Transverse colon (tissue), 4 donors: ENCODE data around the gene SWAP70. TPM values are rescaled to one million over a fixed set of nuclear protein-coding genes. Genes with fewer than 3 reads are reported as not detected.
A peak's percentile ranks its signal among the peaks of the same experiment; 100 is the strongest.

Source experiments
- DNase-seq: peaks from one replicate; pipeline ENCODE4 v3.0.0-alpha.2; 2019
- H3K27ac ChIP-seq, 4 donors: fragments of 200-600 bp; sonication (generic); 2 replicates each; pipeline ENCODE4 v1.5.1; 2016 to 2018; ENCODE audit warnings: inconsistent platforms in 4 of 4
- H3K27me3 ChIP-seq: fragments of 200-600 bp; sonication (generic); 2 replicates; pipeline ENCODE4 v1.5.1; 2017; ENCODE audit warnings: inconsistent platforms
- H3K36me3 ChIP-seq, 4 donors: fragments of 200-600 bp; sonication (generic); 2 replicates each; pipeline ENCODE4 v1.5.1; 2017 to 2019; ENCODE audit warnings: inconsistent platforms in 4 of 4
- H3K4me1 ChIP-seq, 4 donors: fragments of 200-600 bp; sonication (generic); 2 replicates each; pipeline ENCODE4 v1.5.1; 2017 to 2020; ENCODE audit warnings: inconsistent platforms in 4 of 4
- H3K4me3 ChIP-seq, 4 donors: fragments of 200-600 bp; sonication (generic); 1 replicate in 1 of 4; 2 replicates in 3 of 4; pipeline versions ENCODE4 v1.5.1 to v1.6.1; 2017 to 2019; ENCODE audit warnings: inconsistent platforms in 4 of 4
- H3K9me3 ChIP-seq, 2 donors: fragments of 200-600 bp; sonication (generic); 2 replicates each; pipeline ENCODE4 v1.5.1; 2017 to 2019; ENCODE audit warnings: inconsistent platforms in 2 of 2
- EP300 ChIP-seq: sonication (generic); formaldehyde crosslinking; IDR thresholded peaks from one replicate; pipeline ENCODE4 v1.6.1; 2017; ENCODE audit warnings: antibody characterized with exemption, low read depth
- POLR2A ChIP-seq: fragments of 450-650 bp; IDR thresholded peaks from one replicate; pipeline ENCODE4 v1.6.1; 2016; ENCODE audit warnings: antibody characterized with exemption, mild to moderate bottlenecking, moderate library complexity
- POLR2AphosphoS5 ChIP-seq, 3 donors: sonication (generic); formaldehyde crosslinking; IDR thresholded peaks; one replicate each; pipeline ENCODE4 v1.6.1; 2016; ENCODE audit warnings: antibody characterized with exemption in 3 of 3
- WGBS, 2 donors: methylation state at CpG; one replicate each; pipeline ENCODE4 v1.1.5; 2018; ENCODE audit warnings: low coverage in 1 of 2; 5-methylcytosine and 5-hydroxymethylcytosine counted together
- in situ Hi-C, 4 donors: fragments of 200-750 bp; cut with MboI; loops; one replicate each; pipeline versions ENCODE4 v1.15.0 to v1.15.1; 2017; ENCODE audit warnings: low sequenced_read_pairs in 3 of 4, low pct_ligation_motif_present in 1 of 4, low pct_unique_long_range_greater_than_20kb in 1 of 4
- intact Hi-C: fragments of 100-400 bp; cut with DNase I; formaldehyde crosslinking; loops from one replicate; pipeline ENCODE4 v1.15.1; 2023; ENCODE audit warnings: low total_unique reads
- total RNA-seq, 4 donors: library from RNA; depleted of rRNA; stranded (reverse); fragments of >200 nt; gene quantifications; one replicate each; pipeline ENCODE4 v1.1.0, GENCODE V29; 2016
- TF ChIP-seq, protein P1 (sequence below), 5 experiments: fragments of 200-600 bp in 3 of 5; fragments of 450-650 bp in 2 of 5; sonication (generic) in 3 of 5; IDR thresholded peaks; 1 replicate in 2 of 5; 2 replicates in 3 of 5; pipeline ENCODE4 v1.5.1; 2016 to 2017; ENCODE audit warnings: antibody characterized with exemption in 5 of 5, inconsistent platforms in 3 of 5, mild to moderate bottlenecking in 2 of 5, moderate library complexity in 1 of 5

Gene SWAP70
- total RNA-seq, 4 donors from 2014 or later: 18.8 to 52.5 (median 29.1) TPM

DNA sequence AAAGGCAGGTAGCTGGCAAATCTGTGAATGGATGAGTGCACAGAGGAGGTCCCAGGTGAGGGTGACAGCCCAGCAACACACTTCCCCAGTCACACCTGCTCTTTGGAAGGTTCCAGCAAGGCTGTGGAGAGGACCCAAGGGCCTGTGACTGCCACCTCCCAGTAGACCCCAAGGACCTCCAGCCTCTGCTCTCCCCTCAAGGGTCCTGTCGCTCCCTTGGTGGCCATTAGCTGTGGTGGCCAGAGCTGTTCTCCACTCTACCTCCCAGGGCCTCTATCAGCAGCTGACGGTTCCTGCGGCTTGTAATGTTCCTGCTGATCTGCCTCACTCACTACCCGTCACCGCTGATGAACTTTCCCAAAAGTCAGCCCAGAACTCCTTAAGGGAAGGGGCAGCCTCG lies 93.0 kb downstream of the SWAP70 start:
- Histone ChIP-seq H3K27me3 (no peaks in the 10 kb centered on the region), H3K9me3 (no peaks in the 10 kb centered on the region), H3K4me1 (peaks cover 20 to 37% (median 28%) of the 10 kb centered on the region in 4 donors), H3K4me3 (no peak overlapping the region), H3K36me3 (no peaks in the 10 kb centered on the region), H3K27ac (no peak overlapping the region)
- intact Hi-C loops: loop anchor here (5.0 to 10.0 kb wide), 4 partner anchors 142 to 565 kb away; no protein-coding TSS in a partner anchor
- TF ChIP-seq POLR2A (no peak), POLR2AphosphoS5 (IDR thresholded peaks at IDR 0.05) (no peak), EP300 (no peak)
- TF ChIP-seq, protein P1, sequence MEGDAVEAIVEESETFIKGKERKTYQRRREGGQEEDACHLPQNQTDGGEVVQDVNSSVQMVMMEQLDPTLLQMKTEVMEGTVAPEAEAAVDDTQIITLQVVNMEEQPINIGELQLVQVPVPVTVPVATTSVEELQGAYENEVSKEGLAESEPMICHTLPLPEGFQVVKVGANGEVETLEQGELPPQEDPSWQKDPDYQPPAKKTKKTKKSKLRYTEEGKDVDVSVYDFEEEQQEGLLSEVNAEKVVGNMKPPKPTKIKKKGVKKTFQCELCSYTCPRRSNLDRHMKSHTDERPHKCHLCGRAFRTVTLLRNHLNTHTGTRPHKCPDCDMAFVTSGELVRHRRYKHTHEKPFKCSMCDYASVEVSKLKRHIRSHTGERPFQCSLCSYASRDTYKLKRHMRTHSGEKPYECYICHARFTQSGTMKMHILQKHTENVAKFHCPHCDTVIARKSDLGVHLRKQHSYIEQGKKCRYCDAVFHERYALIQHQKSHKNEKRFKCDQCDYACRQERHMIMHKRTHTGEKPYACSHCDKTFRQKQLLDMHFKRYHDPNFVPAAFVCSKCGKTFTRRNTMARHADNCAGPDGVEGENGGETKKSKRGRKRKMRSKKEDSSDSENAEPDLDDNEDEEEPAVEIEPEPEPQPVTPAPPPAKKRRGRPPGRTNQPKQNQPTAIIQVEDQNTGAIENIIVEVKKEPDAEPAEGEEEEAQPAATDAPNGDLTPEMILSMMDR (IDR thresholded peaks at IDR 0.05): no peak
- WGBS, 2 donors: 96 to 100% methylated on average over 5 to 6 of the region's 6 CpGs
- DNase-seq: no peak
- in situ Hi-C loops: loop anchor here (10.0 to 25.0 kb wide), 7 partner anchors 142 to 980 kb away; partner anchors contain the start of gene ADM (in 2 of the 4)

DNA sequence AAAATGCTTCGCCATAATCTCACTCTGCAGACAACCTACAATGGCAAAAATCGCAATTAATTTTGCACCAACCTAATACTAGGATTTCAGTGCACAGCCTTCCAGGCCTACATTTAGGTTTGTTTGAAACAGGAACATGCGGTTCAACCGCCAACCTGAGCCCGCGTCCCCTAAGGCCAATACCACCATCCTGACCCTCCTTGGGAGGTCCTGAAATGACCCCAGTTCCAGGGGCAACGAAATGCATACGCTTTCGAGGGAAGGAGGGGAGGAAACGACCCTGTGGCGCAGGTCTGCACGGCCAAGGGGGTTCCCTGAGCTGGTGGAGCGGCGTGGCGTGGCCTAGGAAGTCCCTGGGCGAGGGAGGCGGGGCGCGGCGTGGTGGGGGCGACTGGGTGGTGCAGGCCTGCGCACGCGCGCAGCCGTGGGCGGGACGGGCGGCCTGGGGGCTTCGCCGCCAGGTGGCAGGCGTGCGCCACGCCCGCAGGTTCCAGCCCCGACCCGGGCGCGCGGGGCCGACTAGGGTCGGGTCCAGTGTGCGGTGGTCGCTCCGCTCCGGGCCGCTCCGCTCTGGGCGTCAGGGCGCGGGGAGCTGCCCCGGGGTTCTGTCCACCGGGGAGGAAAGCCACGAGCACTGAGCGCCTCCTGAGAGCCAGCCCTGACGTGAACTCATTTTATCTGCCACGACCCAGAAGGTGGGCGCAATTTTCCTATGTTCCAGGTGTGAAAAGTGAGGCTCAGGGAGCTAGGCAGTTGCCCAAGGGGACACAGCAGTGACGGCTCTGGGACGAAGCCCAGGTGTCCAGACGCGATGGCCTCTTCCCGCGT lies 94.1 kb downstream of the SWAP70 start:
- Histone ChIP-seq H3K4me3 (peak overlapping the region; percentile 47 to 73 (median 60)), H3K36me3 (no peaks in the 10 kb centered on the region), H3K27ac (peak overlapping the region; percentile 86 to 94 (median 91)), H3K9me3 (no peaks in the 10 kb centered on the region), H3K27me3 (no peaks in the 10 kb centered on the region), H3K4me1 (peaks cover 20 to 40% (median 28%) of the 10 kb centered on the region in 4 donors)
- DNase-seq: peak; percentile 92
- in situ Hi-C loops (loop anchor here (10.0 to 25.0 kb wide), 7 partner anchors 143 to 979 kb away; partner anchors contain the start of gene ADM (in 2 of the 4)), intact Hi-C loops (loop anchor here (5.0 to 10.0 kb wide), 4 partner anchors 143 to 564 kb away; no protein-coding TSS in a partner anchor)
- 3 to 41% methylated on average over 4 to 54 of the region's 64 CpGs for WGBS, 2 donors
- TF ChIP-seq POLR2A (peak; percentile 44), EP300 (no peak), POLR2AphosphoS5 (IDR thresholded peaks at IDR 0.05) (peak in 2 of 3 donors; percentile 34 to 52)
- TF ChIP-seq, protein P1 (IDR thresholded peaks at IDR 0.05): peak; percentile 37 to 87 (median 77)

DNA sequence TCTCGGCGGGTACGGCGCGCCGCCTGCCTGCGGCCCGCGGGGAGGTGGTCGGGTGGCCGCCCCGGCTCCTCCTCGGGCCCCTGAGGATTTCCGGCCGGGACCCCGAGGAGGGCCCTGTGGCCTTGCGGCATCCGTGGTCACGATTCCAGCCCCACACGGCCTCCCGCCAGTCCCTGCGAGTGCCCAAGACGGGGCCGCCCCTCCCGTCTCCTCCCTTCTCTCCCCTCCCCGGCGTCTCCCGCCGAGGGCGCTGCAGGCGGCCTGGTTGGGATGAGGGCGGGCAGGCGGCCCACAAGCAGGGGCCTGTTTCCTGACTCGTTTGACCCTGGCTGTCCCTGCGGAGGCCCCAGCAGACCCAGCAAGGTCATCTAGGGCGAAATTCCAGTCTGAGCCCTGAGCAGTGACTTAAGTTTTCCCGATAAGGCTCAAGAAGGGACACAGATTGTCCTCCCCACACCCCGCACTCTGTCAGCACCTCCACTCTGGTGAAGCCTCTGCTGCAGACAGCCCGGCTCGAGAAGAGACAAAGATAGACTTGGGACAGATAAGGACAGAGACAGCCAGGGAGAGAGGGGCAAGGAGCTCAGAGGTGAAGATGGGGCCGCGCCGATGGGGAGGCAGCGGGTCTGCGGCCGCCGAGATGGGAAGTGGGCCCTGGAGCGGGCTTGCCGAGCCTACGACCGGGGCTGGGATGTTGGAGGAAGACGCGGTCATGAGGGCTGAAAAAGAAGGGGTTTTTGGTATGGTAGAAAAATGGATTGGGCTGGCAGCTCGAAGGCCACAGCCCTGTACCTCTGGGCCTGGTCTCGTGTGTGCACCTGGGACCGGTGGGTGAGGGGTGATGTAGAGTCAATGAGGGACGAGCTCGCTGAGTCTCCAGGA lies 95.0 kb downstream of the SWAP70 start:
- H3K27me3 ChIP-seq: no peaks in the 10 kb centered on the region
- H3K36me3 ChIP-seq: no peaks in the 10 kb centered on the region
- in situ Hi-C loops: loop anchor here (10.0 to 25.0 kb wide), 7 partner anchors 144 to 978 kb away; partner anchors contain the start of gene ADM (in 2 of the 4)
- H3K4me1 ChIP-seq: peaks cover 20 to 40% (median 28%) of the 10 kb centered on the region in 4 donors
- H3K9me3 ChIP-seq: no peaks in the 10 kb centered on the region
- peak overlapping the region; percentile 47 to 73 (median 60) for H3K4me3 ChIP-seq
- peak; percentile 75 for DNase-seq
- WGBS, 2 donors: 9 to 11% methylated on average over 10 to 45 of the region's 58 CpGs
- TF ChIP-seq POLR2A (no peak), POLR2AphosphoS5 (IDR thresholded peaks at IDR 0.05) (peak in 1 of 3 donors; percentile 38)
- intact Hi-C loops: loop anchor here (5.0 to 10.0 kb wide), 4 partner anchors 144 to 563 kb away; no protein-coding TSS in a partner anchor
- peak overlapping the region; percentile 86 to 94 (median 91) for H3K27ac ChIP-seq

DNA sequence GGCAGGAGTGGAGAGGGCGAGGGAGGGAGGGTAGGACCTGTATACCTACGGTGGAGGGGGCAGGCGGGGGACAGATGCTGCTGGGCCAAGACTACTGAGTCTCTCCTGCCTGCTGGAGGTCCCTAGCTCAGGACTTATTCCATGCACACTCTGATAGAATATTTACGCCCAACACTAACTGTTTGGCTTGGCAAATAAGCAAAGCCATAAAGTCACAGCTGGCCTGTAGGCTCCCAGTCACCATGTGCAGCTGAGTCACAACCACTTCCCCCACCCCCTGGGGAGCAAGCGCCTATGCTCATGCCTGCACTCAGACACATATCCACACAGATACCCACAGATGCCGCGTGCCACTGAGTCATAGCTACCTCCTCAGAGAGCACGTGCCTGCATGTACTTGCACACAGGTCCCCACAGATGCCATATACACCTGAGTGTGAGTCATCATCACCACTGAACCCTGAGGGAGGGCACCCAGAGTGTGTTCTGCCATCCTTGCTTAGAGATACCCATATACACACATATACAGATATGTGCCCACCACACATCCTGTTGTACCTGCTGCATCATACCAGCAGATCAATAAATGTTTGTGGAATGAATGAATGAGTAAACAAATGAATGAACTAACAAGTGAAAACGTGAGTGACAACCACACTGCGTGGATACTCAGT lies 95.8 kb downstream of the SWAP70 start:
- H3K27ac ChIP-seq: peak overlapping the region; percentile 86 to 94 (median 91)
- no peaks in the 10 kb centered on the region for H3K9me3 ChIP-seq
- H3K36me3 ChIP-seq: no peaks in the 10 kb centered on the region
- peaks cover 20 to 40% (median 28%) of the 10 kb centered on the region in 4 donors for H3K4me1 ChIP-seq
- H3K27me3 ChIP-seq: no peaks in the 10 kb centered on the region
- peak overlapping the region in 2 of 4 donors; percentile 68 to 73 for H3K4me3 ChIP-seq
- peak; percentile 86 for DNase-seq
- in situ Hi-C loops: loop anchor here (10.0 to 25.0 kb wide), 8 partner anchors 145 to 978 kb away; partner anchors contain the start of gene ADM (in 2 of the 4)
- TF ChIP-seq EP300 (peak; percentile 82), POLR2AphosphoS5 (IDR thresholded peaks at IDR 0.05) (peak; percentile 82 to 88 (median 88)), POLR2A (peak; percentile 27)
- TF ChIP-seq, protein P1 (IDR thresholded peaks at IDR 0.05): no peak
- 24% methylated on average over 10 of the region's 10 CpGs; no CpG with 5 or more reads in 1 of the 2 donors for WGBS, 2 donors
- intact Hi-C loops: loop anchor here (5.0 to 10.0 kb wide), 4 partner anchors 145 to 563 kb away; no protein-coding TSS in a partner anchor
